ENCODE results near the gene ASB2. TPM values are rescaled to one million over a fixed set of nuclear protein-coding genes. Genes with fewer than 3 reads are reported as not detected.

Gene ASB2
- total RNA-seq, 1 experiment from 2014 or later: 0.35 TPM

DNA sequence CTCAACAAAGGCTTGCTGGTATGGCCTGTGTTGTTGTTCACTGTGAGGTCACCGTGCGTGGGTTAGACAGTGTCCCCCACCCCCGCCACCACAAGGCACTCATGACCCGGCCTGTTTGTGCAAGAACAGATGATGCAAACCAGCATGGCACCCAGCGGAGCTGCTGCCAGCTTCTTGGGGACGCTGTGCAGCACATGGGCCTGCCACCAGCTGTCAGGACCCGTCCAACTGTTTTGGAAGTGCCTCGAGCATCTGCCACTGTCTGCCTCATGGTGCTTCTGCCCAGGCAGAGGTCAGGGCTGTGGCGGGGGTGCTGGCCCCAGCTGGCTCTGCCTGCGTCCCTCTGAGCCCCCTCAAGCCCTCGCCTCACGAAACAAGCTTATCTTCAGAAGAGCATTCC is 1.5 kb downstream of the ASB2 start:
- Histone ChIP-seq H3K4me2 (ENCODE audit: insufficient read depth, insufficient read length, low read length) (no peak overlapping the region), H3K79me1 (ENCODE audit: insufficient read depth, low read depth, low read length, poor library complexity, severe bottlenecking) (no peaks in the 10 kb centered on the region), H4K8ac (replicated peaks; ENCODE audit: insufficient read length, low read depth, low read length) (no peak overlapping the region), H2AFZ (ENCODE audit: low read length) (no peak overlapping the region), H2BK20ac (ENCODE audit: low read depth, low read length, poor library complexity, severe bottlenecking) (no peak overlapping the region), H3K56ac (ENCODE audit: insufficient read length, low read depth, low read length) (no peak overlapping the region), H3K9ac (ENCODE audit: extremely low read depth, insufficient read length, low read length) (no peak overlapping the region), H3K79me2 (ENCODE audit: insufficient read depth, low read length) (no peaks in the 10 kb centered on the region), H3K27ac (ENCODE audit: insufficient read length, low read depth, low read length) (no peak overlapping the region), H2AK5ac (ENCODE audit: insufficient read length, low read length) (no peak overlapping the region), H3K23me2 (ENCODE audit: insufficient read length, low read depth, low read length, poor library complexity, severe bottlenecking) (no peaks in the 10 kb centered on the region), H2BK5ac (ENCODE audit: insufficient read length, low read length) (no peak overlapping the region), H2BK120ac (ENCODE audit: low read depth, low read length, poor library complexity, severe bottlenecking) (no peak overlapping the region), H3K4me1 (ENCODE audit: insufficient read depth, low read length) (no peaks in the 10 kb centered on the region; the same call in 1 of the 2 replicates), H3K27me3 (ENCODE audit: insufficient read depth, low read length) (no peaks in the 10 kb centered on the region), H2BK12ac (ENCODE audit: insufficient read length, low read depth, low read length) (no peak overlapping the region), H3K14ac (ENCODE audit: insufficient read depth, low read length) (no peak overlapping the region; the same call in 1 of the 2 replicates), H2BK15ac (ENCODE audit: low read depth, low read length) (no peak overlapping the region), H4K20me1 (ENCODE audit: control insufficient read depth, insufficient read depth, insufficient read length) (no peaks in the 10 kb centered on the region), H3K4ac (ENCODE audit: low read depth, low read length) (no peak overlapping the region), H3K18ac (ENCODE audit: insufficient read length, low read depth, low read length) (no peak overlapping the region), H4K5ac (ENCODE audit: insufficient read length, low read depth, low read length) (no peak overlapping the region), H4K91ac (ENCODE audit: insufficient read length, low read depth, low read length) (no peak overlapping the region), H3T11ph (ENCODE audit: low read length) (no peak overlapping the region), H3K9me3 (ENCODE audit: control insufficient read depth, low read depth, low read length) (no peaks in the 10 kb centered on the region), H3K23ac (ENCODE audit: insufficient read length, low read depth, low read length) (no peak overlapping the region)
- H3K9me3 Mint-ChIP-seq: no peaks in the 10 kb centered on the region
- H3K36me3 Mint-ChIP-seq (ENCODE audit: insufficient read depth in 1 of 3, low read depth in 3 of 3): no peaks in the 10 kb centered on the region
- H3K27me3 Mint-ChIP-seq (ENCODE audit: low read depth): peaks cover 2% of the 10 kb centered on the region; the same call in 1 of the 2 replicates
- TF ChIP-seq, protein P1, sequence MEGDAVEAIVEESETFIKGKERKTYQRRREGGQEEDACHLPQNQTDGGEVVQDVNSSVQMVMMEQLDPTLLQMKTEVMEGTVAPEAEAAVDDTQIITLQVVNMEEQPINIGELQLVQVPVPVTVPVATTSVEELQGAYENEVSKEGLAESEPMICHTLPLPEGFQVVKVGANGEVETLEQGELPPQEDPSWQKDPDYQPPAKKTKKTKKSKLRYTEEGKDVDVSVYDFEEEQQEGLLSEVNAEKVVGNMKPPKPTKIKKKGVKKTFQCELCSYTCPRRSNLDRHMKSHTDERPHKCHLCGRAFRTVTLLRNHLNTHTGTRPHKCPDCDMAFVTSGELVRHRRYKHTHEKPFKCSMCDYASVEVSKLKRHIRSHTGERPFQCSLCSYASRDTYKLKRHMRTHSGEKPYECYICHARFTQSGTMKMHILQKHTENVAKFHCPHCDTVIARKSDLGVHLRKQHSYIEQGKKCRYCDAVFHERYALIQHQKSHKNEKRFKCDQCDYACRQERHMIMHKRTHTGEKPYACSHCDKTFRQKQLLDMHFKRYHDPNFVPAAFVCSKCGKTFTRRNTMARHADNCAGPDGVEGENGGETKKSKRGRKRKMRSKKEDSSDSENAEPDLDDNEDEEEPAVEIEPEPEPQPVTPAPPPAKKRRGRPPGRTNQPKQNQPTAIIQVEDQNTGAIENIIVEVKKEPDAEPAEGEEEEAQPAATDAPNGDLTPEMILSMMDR (conservative IDR thresholded peaks at IDR 0.05): no peak
- no peak overlapping the region for H3K4me3 Mint-ChIP-seq
- DNase-seq: no peak
- peak overlapping the region in 1 of 3 experiments; percentile 74; a peak in 1 of 7 replicates for H3K27ac Mint-ChIP-seq
- peaks cover 14 to 19% of the 10 kb centered on the region in 2 experiments for H3K4me1 Mint-ChIP-seq
- WGBS (ENCODE audit: extremely low coverage, insufficient read length, low lambda C conversion rate): no CpG with 5 or more reads among the region's 12 CpGs
